H9 (cell line): Measurements from ENCODE around the gene SGIP1. TPM values are rescaled to one million over a fixed set of nuclear protein-coding genes. Genes with fewer than 3 reads are reported as not detected.
A peak's percentile ranks its signal among the peaks of the same experiment; 100 is the strongest.

Experiments
- DNase-seq: peaks from one replicate; pipeline ENCODE4 v3.0.0-alpha.2; 2017
- H2AFZ ChIP-seq: one replicate; pipeline ENCODE4 v1.6.1; 2013; ENCODE audit warnings: mild to moderate bottlenecking, low read length, control low read depth, moderate library complexity
- H2AK5ac ChIP-seq: 2 replicates; pipeline ENCODE4 v1.6.1; 2013; ENCODE audit warnings: low read length, control low read depth, mixed read lengths; ENCODE audit not compliant: insufficient read length
- H2BK120ac ChIP-seq: one replicate; pipeline ENCODE4 v1.6.1; 2013; ENCODE audit warnings: low read depth, mild to moderate bottlenecking, low read length, control low read depth, inconsistent platforms; ENCODE audit not compliant: poor library complexity, severe bottlenecking
- H2BK12ac ChIP-seq: 2 replicates; pipeline ENCODE4 v1.6.1; 2013; ENCODE audit warnings: low read length, control low read depth, mixed read lengths, low read depth; ENCODE audit not compliant: insufficient read length
- H2BK15ac ChIP-seq: 2 replicates; pipeline ENCODE4 v1.6.1; 2013; ENCODE audit warnings: low read depth, low read length, control low read depth
- H2BK20ac ChIP-seq: one replicate; pipeline ENCODE4 v1.6.1; 2013; ENCODE audit warnings: low read depth, mild to moderate bottlenecking, low read length, control low read depth, inconsistent platforms; ENCODE audit not compliant: poor library complexity, severe bottlenecking
- H2BK5ac ChIP-seq: 2 replicates; pipeline ENCODE4 v1.6.1; 2013; ENCODE audit warnings: low read length, control low read depth, mixed read lengths; ENCODE audit not compliant: insufficient read length
- H3K14ac ChIP-seq: 2 replicates; pipeline ENCODE4 v1.6.1; 2013; ENCODE audit warnings: low read length, control low read depth; ENCODE audit not compliant: insufficient read depth
- H3K18ac ChIP-seq: 2 replicates; pipeline ENCODE4 v1.6.1; 2013; ENCODE audit warnings: low read depth, mild to moderate bottlenecking, mixed read lengths, low read length, control low read depth; ENCODE audit not compliant: insufficient read length
- H3K23ac ChIP-seq: 2 replicates; pipeline ENCODE4 v1.6.1; 2013; ENCODE audit warnings: low read length, control low read depth, mixed read lengths, low read depth; ENCODE audit not compliant: insufficient read length
- H3K23me2 ChIP-seq: 2 replicates; pipeline ENCODE4 v1.6.1; 2013; ENCODE audit warnings: low read depth, mild to moderate bottlenecking, mixed read lengths, low read length, control low read depth; ENCODE audit not compliant: insufficient read length, poor library complexity, severe bottlenecking
- H3K27ac ChIP-seq: 2 replicates; pipeline ENCODE4 v1.5.1; 2013; ENCODE audit warnings: low read length, control low read depth, mixed read lengths, low read depth; ENCODE audit not compliant: insufficient read length
- H3K27me3 ChIP-seq: 2 replicates; pipeline ENCODE4 v1.6.1; 2013; ENCODE audit warnings: low read length, control low read depth, inconsistent platforms; ENCODE audit not compliant: insufficient read depth
- H3K4ac ChIP-seq: 2 replicates; pipeline ENCODE4 v1.6.1; 2013; ENCODE audit warnings: low read depth, mild to moderate bottlenecking, control low read depth, inconsistent platforms, low read length, moderate library complexity
- H3K4me1 ChIP-seq: 2 replicates; pipeline ENCODE4 v1.6.1; 2013; ENCODE audit warnings: low read length, control low read depth, inconsistent platforms; ENCODE audit not compliant: insufficient read depth
- H3K4me2 ChIP-seq: 2 replicates; pipeline ENCODE4 v1.6.1; 2013; ENCODE audit warnings: low read length, control low read depth, mixed read lengths; ENCODE audit not compliant: insufficient read length, insufficient read depth
- H3K56ac ChIP-seq: 2 replicates; pipeline ENCODE4 v1.6.1; 2013; ENCODE audit warnings: low read depth, mild to moderate bottlenecking, mixed read lengths, low read length, control low read depth; ENCODE audit not compliant: insufficient read length
- H3K79me1 ChIP-seq: 2 replicates; pipeline ENCODE4 v1.6.1; 2013; ENCODE audit warnings: low read depth, mild to moderate bottlenecking, moderate library complexity, low read length, control low read depth, inconsistent platforms; ENCODE audit not compliant: insufficient read depth, poor library complexity, severe bottlenecking
- H3K79me2 ChIP-seq: 2 replicates; pipeline ENCODE4 v1.6.1; 2013; ENCODE audit warnings: low read length, control low read depth, inconsistent platforms; ENCODE audit not compliant: insufficient read depth
- H3K9ac ChIP-seq: 2 replicates; pipeline ENCODE4 v1.6.1; 2013; ENCODE audit warnings: low read length, control low read depth, mixed read lengths; ENCODE audit not compliant: insufficient read length; ENCODE audit errors: extremely low read depth
- H3K9me3 ChIP-seq: one replicate; pipeline ENCODE4 v1.6.1; 2013; ENCODE audit warnings: low read depth, low read length, inconsistent platforms; ENCODE audit not compliant: control insufficient read depth
- H3T11ph ChIP-seq: one replicate; pipeline ENCODE4 v1.6.1; 2013; ENCODE audit warnings: mild to moderate bottlenecking, low read length, control low read depth, inconsistent platforms
- H4K20me1 ChIP-seq: one replicate; pipeline ENCODE4 v1.6.1; 2013; ENCODE audit not compliant: control insufficient read depth, insufficient read length, insufficient read depth
- H4K5ac ChIP-seq: 2 replicates; pipeline ENCODE4 v1.6.1; 2013; ENCODE audit warnings: low read depth, mild to moderate bottlenecking, mixed read lengths, low read length, control low read depth; ENCODE audit not compliant: insufficient read length
- H4K8ac ChIP-seq: replicated peaks from 2 replicates; pipeline ENCODE4 v1.6.1; 2013; ENCODE audit warnings: low read length, control low read depth, mixed read lengths, low read depth; ENCODE audit not compliant: insufficient read length
- H4K91ac ChIP-seq: 2 replicates; pipeline ENCODE4 v1.6.1; 2013; ENCODE audit warnings: low read depth, mild to moderate bottlenecking, moderate library complexity, mixed read lengths, low read length, control low read depth; ENCODE audit not compliant: insufficient read length
- H3K27ac Mint-ChIP-seq, 3 experiments: 2 replicates in 2 of 3; 3 replicates in 1 of 3; pipeline ENCODE4 v1.8.0; 2020 to 2021; ENCODE audit warnings: mixed read lengths in 3 of 3, mild to moderate bottlenecking in 1 of 3, moderate library complexity in 1 of 3
- H3K27me3 Mint-ChIP-seq: 2 replicates; pipeline ENCODE4 v1.8.0; 2021; ENCODE audit warnings: low read depth, mild to moderate bottlenecking, moderate library complexity, mixed read lengths
- H3K36me3 Mint-ChIP-seq, 3 experiments: 2 replicates in 2 of 3; 3 replicates in 1 of 3; pipeline ENCODE4 v1.8.0; 2020 to 2021; ENCODE audit warnings: low read depth in 3 of 3, mixed read lengths in 3 of 3; ENCODE audit not compliant: insufficient read depth in 1 of 3
- H3K4me1 Mint-ChIP-seq, 2 experiments: 2 replicates each; pipeline ENCODE4 v1.8.0; 2020; ENCODE audit warnings: mixed read lengths in 2 of 2
- H3K4me3 Mint-ChIP-seq, 2 experiments: 2 replicates in 1 of 2; 3 replicates in 1 of 2; pipeline ENCODE4 v1.8.0; 2020 to 2021; ENCODE audit warnings: mild to moderate bottlenecking in 2 of 2, mixed read lengths in 2 of 2, moderate library complexity in 1 of 2
- H3K9me3 Mint-ChIP-seq, 2 experiments: 2 replicates in 1 of 2; 3 replicates in 1 of 2; pipeline ENCODE4 v1.8.0; 2020; ENCODE audit warnings: mild to moderate bottlenecking in 2 of 2, mixed read lengths in 2 of 2, moderate library complexity in 1 of 2
- WGBS: extraction: QIAGEN DNeasy Blood & Tissue Kit; methylation state at CpG from one replicate; pipeline ENCODE4 v1.1.7; 2013; ENCODE audit warnings: missing lambda C conversion rate, low lambda C conversion rate, mixed read lengths; ENCODE audit not compliant: insufficient read length; ENCODE audit errors: extremely low coverage; 5-methylcytosine and 5-hydroxymethylcytosine counted together
- total RNA-seq: library from RNA; stranded (reverse); gene quantifications from 2 replicates; pipeline ENCODE4 v1.2.1, GENCODE V29; 2021
- TF ChIP-seq, protein P1 (sequence below): fragments of 200-600 bp; sonication (generic); conservative IDR thresholded peaks from 3 replicates; pipeline ENCODE4 v1.8.0; 2021; ENCODE audit warnings: antibody characterized with exemption, mild to moderate bottlenecking

SGIP1 gene
- total RNA-seq, 1 experiment from 2014 or later = 1.5 TPM

DNA sequence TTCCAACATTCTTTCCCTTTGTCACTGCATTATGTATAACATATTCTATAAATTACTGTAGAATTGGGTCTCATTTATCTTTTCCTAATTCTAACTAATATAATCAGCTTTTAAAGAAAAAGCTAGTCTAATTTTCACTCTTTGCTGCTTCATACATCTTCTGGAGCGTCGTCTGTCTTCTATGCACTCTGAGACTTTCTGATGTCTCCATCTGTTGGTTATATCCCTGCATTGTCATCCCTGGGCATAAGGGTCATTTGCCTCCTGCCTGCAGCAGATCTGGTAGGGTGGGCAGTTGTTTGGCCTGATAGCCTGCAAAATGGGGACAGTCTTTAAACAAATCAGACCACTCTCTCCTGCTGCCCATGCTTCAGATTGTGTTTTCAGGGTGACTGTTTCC lies 177.5 kb downstream of the SGIP1 start:
- Mint-ChIP-seq H3K27me3 (no peaks in the 10 kb centered on the region), H3K4me1 (peaks cover 6 to 8% of the 10 kb centered on the region in 2 experiments), H3K27ac (no peak overlapping the region), H3K9me3 (no peaks in the 10 kb centered on the region; a peak in 1 of 5 replicates), H3K36me3 (no peaks in the 10 kb centered on the region), H3K4me3 (no peak overlapping the region)
- TF ChIP-seq, protein P1, sequence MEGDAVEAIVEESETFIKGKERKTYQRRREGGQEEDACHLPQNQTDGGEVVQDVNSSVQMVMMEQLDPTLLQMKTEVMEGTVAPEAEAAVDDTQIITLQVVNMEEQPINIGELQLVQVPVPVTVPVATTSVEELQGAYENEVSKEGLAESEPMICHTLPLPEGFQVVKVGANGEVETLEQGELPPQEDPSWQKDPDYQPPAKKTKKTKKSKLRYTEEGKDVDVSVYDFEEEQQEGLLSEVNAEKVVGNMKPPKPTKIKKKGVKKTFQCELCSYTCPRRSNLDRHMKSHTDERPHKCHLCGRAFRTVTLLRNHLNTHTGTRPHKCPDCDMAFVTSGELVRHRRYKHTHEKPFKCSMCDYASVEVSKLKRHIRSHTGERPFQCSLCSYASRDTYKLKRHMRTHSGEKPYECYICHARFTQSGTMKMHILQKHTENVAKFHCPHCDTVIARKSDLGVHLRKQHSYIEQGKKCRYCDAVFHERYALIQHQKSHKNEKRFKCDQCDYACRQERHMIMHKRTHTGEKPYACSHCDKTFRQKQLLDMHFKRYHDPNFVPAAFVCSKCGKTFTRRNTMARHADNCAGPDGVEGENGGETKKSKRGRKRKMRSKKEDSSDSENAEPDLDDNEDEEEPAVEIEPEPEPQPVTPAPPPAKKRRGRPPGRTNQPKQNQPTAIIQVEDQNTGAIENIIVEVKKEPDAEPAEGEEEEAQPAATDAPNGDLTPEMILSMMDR = peak; percentile 40; the same call in 1 of the 3 replicates
- Histone ChIP-seq H3K79me2 (no peaks in the 10 kb centered on the region), H2BK20ac (no peak overlapping the region), H4K5ac (no peak overlapping the region), H3K27ac (no peak overlapping the region), H4K20me1 (no peaks in the 10 kb centered on the region), H3K79me1 (no peaks in the 10 kb centered on the region), H3K4ac (no peak overlapping the region), H3K23ac (no peak overlapping the region), H3K4me2 (no peak overlapping the region), H4K8ac (no peak overlapping the region), H2AFZ (no peak overlapping the region), H3K23me2 (no peaks in the 10 kb centered on the region), H3K27me3 (no peaks in the 10 kb centered on the region), H3K56ac (no peak overlapping the region), H2BK120ac (no peak overlapping the region), H3T11ph (no peak overlapping the region), H4K91ac (no peak overlapping the region), H3K9me3 (no peaks in the 10 kb centered on the region), H2BK5ac (no peak overlapping the region), H2AK5ac (no peak overlapping the region), H2BK12ac (no peak overlapping the region), H3K14ac (no peak overlapping the region), H3K18ac (no peak overlapping the region), H3K9ac (no peak overlapping the region), H2BK15ac (no peak overlapping the region), H3K4me1 (no peaks in the 10 kb centered on the region)
- no peak for DNase-seq
- no CpG with 5 or more reads among the region's 2 CpGs for WGBS
